LNCAP (cell line): ENCODE measurements around the gene PPP1R13B.

Experiments used
- CTCF ChIP-seq: fragments of 450-650 bp; IDR thresholded peaks from 2 replicates; pipeline ENCODE4 v1.5.1; 2017; ENCODE audit warnings: mild to moderate bottlenecking

Gene PPP1R13B

GRCh38 chr14:103884854-103885253 is 37.5 kb upstream of the PPP1R13B start:
- no peak for TF ChIP-seq CTCF

- TF ChIP-seq CTCF: no peak
These were observed 35.8 kb upstream of the PPP1R13B start for GRCh38 chr14:103883263-103883523.

GRCh38 chr14:103882503-103883262 is 35.3 kb upstream of the PPP1R13B start:
- no peak for TF ChIP-seq CTCF

- TF ChIP-seq CTCF: no peak
These were observed 34.2 kb upstream of the PPP1R13B start for GRCh38 chr14:103881268-103882201.

GRCh38 chr14:103880348-103881267 is 33.2 kb upstream of the PPP1R13B start:
- no peak for TF ChIP-seq CTCF

- TF ChIP-seq CTCF: no peak
These were observed 32.4 kb upstream of the PPP1R13B start for GRCh38 chr14:103879570-103880347.
